ENCODE data around the gene SPATA32.
A peak's percentile ranks its signal among the peaks of the same experiment; 100 is the strongest.

SPATA32 gene

DNA sequence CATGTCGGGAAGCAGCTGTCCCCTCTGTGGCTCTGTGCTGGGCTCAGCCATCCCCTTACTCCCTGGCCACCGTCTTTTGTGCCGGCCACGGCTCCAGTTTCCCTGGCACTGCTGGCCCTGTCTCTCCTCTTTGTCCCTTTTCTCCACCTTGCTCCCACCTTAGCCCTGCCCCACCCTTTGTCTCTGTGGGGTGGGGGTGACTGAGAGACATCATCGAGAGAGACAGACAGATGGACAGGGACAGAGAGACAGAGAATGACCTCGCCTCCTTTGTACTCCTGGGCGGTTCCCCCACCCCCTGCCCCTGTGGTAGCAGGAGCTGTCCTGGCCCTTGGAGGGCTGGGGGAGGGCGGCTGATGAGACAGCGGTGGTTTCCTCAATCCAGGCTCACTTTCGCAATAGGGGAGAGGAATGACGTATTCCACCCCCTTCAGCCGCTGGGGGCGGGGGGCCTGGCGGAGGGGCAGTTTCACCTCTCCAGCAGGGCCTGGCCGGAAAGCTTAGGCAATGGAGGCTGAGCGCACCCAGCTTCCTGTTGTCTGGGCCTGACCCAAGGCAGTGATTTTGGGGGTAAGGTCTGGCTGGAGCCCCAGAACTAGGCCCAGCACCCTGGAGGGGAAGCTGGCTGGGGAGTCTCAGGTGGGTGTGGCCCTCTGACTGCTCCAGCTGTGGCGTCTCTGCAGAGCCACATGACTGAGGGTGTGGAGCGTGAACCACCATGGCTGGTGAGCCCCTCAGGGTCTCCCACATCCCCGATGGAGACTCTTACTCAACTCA is 32.9 kb downstream of the SPATA32 start:
- DNase-seq (ENCODE audit: low spot score): no peak

DNA sequence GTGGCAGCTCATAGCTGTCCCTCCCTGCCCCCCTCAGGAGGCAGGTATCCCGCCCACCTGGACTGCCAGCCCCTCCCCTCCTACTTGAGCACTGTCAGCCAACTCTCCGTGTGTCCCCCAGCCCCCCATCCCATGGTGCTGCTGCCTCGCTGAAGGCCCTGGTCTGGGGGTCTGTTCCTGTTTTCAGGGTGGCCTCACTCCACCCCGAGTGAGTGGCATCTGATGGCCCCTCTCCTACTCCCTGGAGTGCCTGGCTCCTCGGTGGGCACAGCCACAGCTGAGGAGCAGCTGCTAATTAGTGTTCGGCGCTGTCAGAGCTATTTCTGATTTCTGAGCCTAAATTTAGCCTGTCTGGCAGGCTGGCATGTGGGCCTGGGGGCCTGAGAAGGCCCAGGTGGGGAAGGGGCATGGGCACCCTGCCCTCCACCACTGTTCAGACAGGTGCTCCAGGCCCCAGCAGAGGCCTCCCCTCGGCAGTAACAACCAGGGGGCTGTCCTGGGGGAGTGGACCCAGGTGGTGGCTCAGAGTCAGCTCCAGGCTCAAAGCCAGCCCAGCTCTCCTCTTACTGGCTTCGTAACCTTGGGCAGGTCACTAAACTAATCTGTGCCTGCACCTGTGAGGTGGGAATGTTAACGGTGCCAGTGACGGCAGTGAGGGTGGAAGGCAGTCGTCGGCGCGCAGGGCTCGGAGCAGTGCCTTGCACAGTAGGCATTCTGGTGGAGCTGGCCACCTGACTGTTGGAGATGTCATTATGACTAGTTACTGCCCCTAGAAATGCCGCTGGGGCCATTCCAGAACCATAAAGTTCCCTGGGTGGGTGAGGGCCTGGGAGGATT is 33.8 kb downstream of the SPATA32 start:
- no peak for DNase-seq (ENCODE audit: low spot score)

DNA sequence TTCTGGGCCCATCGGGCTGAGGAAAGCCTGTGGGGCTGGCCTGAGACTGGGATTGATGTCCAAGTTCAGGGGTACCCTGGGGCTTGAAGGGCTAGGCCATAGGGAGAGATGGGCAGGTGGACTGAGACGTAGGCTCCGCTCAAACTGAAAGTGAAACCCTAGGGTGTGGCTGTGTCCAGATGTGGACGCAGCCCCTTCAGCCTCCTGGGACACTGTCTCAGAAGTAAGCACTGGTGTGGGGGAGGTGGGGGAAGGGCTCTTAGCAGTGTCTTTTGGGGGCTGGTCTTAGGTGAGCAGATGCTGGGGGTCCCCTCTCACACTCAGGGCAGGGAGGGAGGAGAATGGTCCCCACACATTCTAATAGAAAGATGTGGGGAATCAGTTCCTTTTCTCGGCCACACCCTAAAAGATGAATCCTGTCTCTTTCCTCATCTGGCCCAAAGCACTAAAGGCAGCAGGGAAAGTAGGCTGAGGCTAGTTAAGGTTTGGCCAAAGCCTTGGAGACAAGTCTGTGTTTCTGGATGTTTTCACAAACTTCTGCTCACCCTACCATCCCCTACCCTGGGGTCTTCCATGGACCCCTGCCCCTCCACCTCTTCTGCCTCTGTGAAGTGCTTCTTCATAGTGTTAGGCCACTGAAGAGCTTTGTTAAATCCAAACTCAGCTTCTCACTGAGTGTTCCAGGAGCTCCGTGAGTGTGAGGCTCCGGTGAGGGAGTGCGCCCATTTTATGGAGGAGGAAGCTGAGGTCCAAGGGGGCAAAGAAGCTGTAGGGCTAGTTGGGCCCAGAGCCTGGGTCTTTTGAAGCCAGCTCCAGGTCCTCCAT is 34.6 kb downstream of the SPATA32 start:
- no peak for DNase-seq (ENCODE audit: low spot score)

DNA sequence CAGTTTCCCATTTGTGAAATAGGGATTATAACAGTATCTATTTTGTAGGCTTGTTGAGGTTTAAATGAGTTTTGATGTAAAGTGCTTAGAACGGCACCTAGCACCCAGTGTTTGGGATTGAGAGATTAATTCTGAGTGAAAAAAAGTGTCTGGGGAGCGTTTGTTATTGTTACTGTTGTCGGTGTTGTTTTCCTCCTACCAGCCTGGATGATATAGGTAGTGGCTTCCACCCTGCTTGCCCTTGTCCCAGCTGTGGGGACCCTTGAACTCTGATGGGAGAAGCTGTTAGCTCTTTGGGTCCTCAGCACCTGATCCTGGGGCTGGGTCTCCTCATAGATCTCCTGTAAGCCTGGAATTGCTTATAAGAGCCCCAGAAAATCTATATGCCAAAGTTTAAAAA is 35.3 kb downstream of the SPATA32 start:
- DNase-seq (ENCODE audit: low spot score): no peak

GRCh38 chr17:45225964-45226530 is 35.8 kb downstream of the SPATA32 start:
- no peak for DNase-seq (ENCODE audit: low spot score)

DNA sequence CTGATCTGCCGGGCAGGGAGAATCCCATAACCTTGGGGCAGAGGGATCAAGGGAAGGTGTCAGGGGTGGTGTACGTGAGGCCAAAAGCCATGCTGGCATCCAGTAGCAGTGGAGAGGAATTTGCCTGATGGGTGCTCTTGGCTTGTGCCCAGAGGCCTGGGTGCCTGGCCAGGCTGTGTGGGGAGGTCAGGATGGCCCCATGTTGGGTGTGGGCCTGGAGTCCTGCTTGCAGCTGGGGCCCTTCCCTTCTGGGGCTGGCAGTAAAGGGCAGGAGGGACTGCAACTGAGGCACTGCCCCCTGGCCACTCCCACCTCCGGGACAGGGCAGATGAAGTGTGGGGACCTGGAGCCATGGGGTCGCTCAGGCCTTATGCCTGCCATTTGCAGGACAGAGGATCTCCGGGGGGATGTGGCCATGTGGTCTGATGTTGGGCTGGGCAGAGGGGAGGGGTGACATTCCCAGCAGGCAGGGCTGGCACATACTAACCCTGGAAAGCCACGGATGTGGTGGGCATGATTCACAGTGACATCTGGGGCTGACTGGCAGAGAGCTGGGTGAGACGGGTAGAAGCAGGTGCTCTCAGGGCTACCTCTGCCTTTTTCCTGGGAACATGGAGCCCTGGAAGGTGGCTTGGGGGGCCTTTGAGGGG is 36.7 kb downstream of the SPATA32 start:
- no peak for DNase-seq (ENCODE audit: low spot score)

GRCh38 chr17:45224671-45225050 is 37.2 kb downstream of the SPATA32 start:
- DNase-seq (ENCODE audit: low spot score): no peak

DNA sequence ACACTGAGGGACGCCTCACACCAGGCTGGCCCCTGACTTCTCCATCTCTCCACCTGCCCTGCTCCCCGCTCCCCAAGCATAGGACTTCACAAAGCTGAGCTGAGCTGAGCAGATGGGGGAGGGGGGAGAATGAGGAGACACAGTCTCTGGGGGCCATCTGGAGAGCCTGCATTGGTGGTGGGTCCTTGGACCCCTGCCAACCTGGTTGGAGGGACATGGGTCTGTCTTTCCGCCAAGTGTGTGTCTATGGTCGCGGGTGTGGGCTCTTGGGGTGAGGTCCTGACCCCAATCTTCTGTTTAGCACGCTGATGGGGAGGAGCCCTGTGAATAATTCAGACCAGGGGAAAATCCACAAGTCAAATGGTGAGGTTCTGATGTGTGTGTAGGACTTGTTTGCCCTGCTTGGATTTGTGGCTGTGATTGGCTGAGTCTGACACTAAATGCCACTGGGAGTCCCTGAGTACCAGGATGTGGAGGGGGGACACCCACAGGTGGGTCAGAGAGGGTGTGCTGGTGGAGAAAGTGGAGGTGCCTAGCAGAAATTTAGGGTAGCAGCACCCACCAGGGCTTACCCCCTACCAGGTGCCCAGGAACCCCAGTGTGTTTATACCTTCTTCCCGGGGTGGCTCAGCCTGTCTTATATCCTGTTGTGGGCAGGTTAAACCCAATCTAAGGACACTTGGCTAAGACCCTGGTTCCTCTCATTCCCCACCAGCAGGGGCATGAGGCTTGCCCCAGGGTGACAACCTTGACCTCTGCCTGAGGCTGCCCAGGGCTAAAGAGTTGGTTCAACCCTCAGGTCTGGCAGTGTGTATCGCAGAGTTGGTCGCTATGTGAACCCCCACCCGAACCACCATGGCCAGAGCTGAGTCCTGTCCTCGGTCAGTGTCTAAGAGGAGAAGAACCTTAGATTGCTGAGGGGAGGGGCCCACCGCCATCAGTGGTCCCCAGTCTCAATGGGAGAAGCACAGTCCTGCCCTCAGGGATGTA is 38.1 kb downstream of the SPATA32 start:
- no peak for DNase-seq (ENCODE audit: low spot score)

- no peak for DNase-seq (ENCODE audit: low spot score)
These were observed 38.8 kb downstream of the SPATA32 start for GRCh38 chr17:45222996-45223538.

- DNase-seq (ENCODE audit: low spot score): no peak
These were observed 39.5 kb downstream of the SPATA32 start for GRCh38 chr17:45222289-45222995.

- DNase-seq (ENCODE audit: low spot score): no peak
These were observed 39.9 kb downstream of the SPATA32 start for GRCh38 chr17:45222014-45222288.

DNA sequence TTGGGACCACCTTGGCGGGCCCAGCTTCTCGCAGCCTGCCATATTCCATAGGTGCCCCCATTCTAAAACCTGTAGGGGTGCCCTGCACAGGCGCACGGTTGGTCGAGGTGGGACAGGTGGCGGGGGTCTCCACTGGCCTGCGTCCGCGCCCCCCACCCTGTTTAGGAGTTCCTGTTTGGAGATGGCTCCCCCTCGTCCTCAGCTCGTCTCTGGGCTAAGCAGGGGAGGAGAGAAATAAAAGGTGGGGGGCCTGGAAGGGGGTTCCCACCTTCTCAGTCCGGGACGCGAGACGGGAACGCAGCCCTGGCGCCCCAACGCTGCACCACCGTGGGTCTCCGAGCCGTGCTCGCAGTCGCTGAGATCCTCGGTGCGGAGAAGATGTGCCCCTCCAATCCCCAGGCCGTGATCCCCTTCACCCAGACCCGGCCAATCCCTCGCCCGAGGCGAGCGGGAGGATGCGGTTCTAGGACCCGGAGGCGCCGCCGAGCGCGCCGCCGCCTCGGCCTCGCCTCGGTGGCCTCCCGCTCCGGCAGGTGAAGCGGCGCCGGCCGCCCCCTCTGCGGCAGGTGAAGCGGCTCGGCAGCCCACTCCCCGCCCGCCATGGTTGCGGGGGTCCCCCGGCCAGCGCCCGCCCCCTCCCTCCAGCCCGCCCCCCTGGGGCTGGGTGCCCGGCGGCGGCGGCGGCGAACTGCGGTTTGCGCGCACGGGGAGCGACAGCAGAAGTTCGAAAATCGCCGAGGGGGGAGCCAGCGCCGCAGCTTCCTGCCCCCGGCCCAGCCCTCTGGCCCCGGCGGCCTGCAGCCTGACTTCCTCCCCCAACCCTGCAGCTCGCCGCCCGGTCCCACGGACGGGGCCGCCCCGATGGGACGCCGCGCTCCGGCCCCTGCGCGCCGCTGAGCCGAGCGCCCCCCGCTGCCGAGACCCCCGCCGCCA is 40.5 kb downstream of the SPATA32 start, which contains the start of gene FMNL1:
TSS of gene FMNL1 (plus strand) at position 805 of the 933 bp plus-strand sequence. CDS start 240 bp downstream, outside the sequence.
- peak; percentile 84 for DNase-seq (ENCODE audit: low spot score)

GRCh38 chr17:45220079-45220478 is 41.8 kb downstream of the SPATA32 start:
- DNase-seq (ENCODE audit: low spot score): no peak

GRCh38 chr17:45218895-45219661 is 42.8 kb downstream of the SPATA32 start:
- peak; percentile 89 for DNase-seq (ENCODE audit: low spot score)
